GM23338 (cell line): ENCODE results near the gene CNOT4.

Experiments
- EZH2phosphoT487 ChIP-seq: fragments of 200-600 bp; sonication (generic); IDR thresholded peaks from one replicate; pipeline ENCODE4 v1.8.1; 2018; ENCODE audit warnings: antibody characterized with exemption; ENCODE audit not compliant: unreplicated experiment
- JUNB ChIP-seq: IDR thresholded peaks from one replicate; pipeline ENCODE4 v1.6.1; 2016; ENCODE audit warnings: antibody characterized with exemption; ENCODE audit not compliant: unreplicated experiment
- TF ChIP-seq, protein P1 (sequence below), 2 experiments: fragments of 200-600 bp in 1 of 2; sonication (generic) in 1 of 2; conservative IDR thresholded peaks; 2 replicates each; pipeline versions ENCODE4 v1.5.1 to v1.6.1; 2016 to 2017; ENCODE audit warnings: antibody characterized with exemption in 2 of 2, low read depth in 2 of 2, mild to moderate bottlenecking in 2 of 2, moderate library complexity in 1 of 2

GRCh38 chr7:135553346-135553745 is 43.4 kb upstream of the CNOT4 start:
- TF ChIP-seq, protein P1, sequence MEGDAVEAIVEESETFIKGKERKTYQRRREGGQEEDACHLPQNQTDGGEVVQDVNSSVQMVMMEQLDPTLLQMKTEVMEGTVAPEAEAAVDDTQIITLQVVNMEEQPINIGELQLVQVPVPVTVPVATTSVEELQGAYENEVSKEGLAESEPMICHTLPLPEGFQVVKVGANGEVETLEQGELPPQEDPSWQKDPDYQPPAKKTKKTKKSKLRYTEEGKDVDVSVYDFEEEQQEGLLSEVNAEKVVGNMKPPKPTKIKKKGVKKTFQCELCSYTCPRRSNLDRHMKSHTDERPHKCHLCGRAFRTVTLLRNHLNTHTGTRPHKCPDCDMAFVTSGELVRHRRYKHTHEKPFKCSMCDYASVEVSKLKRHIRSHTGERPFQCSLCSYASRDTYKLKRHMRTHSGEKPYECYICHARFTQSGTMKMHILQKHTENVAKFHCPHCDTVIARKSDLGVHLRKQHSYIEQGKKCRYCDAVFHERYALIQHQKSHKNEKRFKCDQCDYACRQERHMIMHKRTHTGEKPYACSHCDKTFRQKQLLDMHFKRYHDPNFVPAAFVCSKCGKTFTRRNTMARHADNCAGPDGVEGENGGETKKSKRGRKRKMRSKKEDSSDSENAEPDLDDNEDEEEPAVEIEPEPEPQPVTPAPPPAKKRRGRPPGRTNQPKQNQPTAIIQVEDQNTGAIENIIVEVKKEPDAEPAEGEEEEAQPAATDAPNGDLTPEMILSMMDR (conservative IDR thresholded peaks at IDR 0.05; ENCODE audit: low read depth in 2 of 2), result no peak
- TF ChIP-seq EZH2phosphoT487, result no peak
- TF ChIP-seq JUNB, result no peak
